ELR (cell line): Measurements from ENCODE around the gene KCNQ5.
A peak's percentile ranks its signal among the peaks of the same experiment; 100 is the strongest.

Source experiments
- DNase-seq: peaks from one replicate; pipeline ENCODE4 v3.0.0-alpha.2; 2015; ENCODE audit warnings: low read depth

Gene KCNQ5

GRCh38 chr6:73121421-73121993 is 499.6 kb downstream of the KCNQ5 start:
- DNase-seq, result peak; percentile 76

- DNase-seq, result no peak
Observed at GRCh38 chr6:73123632-73124329, 501.9 kb downstream of the KCNQ5 start.

GRCh38 chr6:73129653-73130443 is 508.0 kb downstream of the KCNQ5 start:
- DNase-seq, result peak; percentile 86

- peak; percentile 66 for DNase-seq
Observed at GRCh38 chr6:73131706-73132105, 509.8 kb downstream of the KCNQ5 start.

GRCh38 chr6:73134588-73134987 is 512.7 kb downstream of the KCNQ5 start:
- DNase-seq, result peak; percentile 12

GRCh38 chr6:73139681-73140383 is 518.0 kb downstream of the KCNQ5 start:
- DNase-seq, result no peak

GRCh38 chr6:73143551-73143950 is 521.7 kb downstream of the KCNQ5 start:
- DNase-seq, result no peak

GRCh38 chr6:73144516-73144915 is 522.7 kb downstream of the KCNQ5 start:
- no peak for DNase-seq

- DNase-seq, result no peak
Observed at GRCh38 chr6:73145690-73146089, 523.8 kb downstream of the KCNQ5 start.

- DNase-seq, result no peak
Observed at GRCh38 chr6:73151732-73152131, 529.9 kb downstream of the KCNQ5 start.

GRCh38 chr6:73152556-73152955 is 530.7 kb downstream of the KCNQ5 start:
- no peak for DNase-seq

- DNase-seq, result peak; percentile 16
Observed at GRCh38 chr6:73152966-73153757, 531.3 kb downstream of the KCNQ5 start.

- no peak for DNase-seq
Observed at GRCh38 chr6:73156793-73157767, 535.2 kb downstream of the KCNQ5 start.

- no peak for DNase-seq
Observed at GRCh38 chr6:73157870-73158269, 536.0 kb downstream of the KCNQ5 start.

GRCh38 chr6:73169111-73169510 is 547.2 kb downstream of the KCNQ5 start:
- DNase-seq, result no peak

GRCh38 chr6:73169633-73170032 is 547.8 kb downstream of the KCNQ5 start:
- DNase-seq, result peak; percentile 8

GRCh38 chr6:73174646-73175045 is 552.8 kb downstream of the KCNQ5 start:
- no peak for DNase-seq

- DNase-seq, result no peak
Observed at GRCh38 chr6:73176057-73176456, 554.2 kb downstream of the KCNQ5 start.

- DNase-seq, result no peak
Observed at GRCh38 chr6:73177221-73177944, 555.5 kb downstream of the KCNQ5 start.
